ENCODE results near the gene CBX6.

GRCh38 chr22:38840129-38840528, 31.9 kb downstream of the CBX6 start:
- TF ChIP-seq CTCF (IDR thresholded peaks at IDR 0.05; ENCODE audit: low read depth, low read length) (no peak), EZH2phosphoT487 (IDR thresholded peaks at IDR 0.05; ENCODE audit: low read depth) (no peak)
